ENCODE data around the gene R3HCC1L.

DNA sequence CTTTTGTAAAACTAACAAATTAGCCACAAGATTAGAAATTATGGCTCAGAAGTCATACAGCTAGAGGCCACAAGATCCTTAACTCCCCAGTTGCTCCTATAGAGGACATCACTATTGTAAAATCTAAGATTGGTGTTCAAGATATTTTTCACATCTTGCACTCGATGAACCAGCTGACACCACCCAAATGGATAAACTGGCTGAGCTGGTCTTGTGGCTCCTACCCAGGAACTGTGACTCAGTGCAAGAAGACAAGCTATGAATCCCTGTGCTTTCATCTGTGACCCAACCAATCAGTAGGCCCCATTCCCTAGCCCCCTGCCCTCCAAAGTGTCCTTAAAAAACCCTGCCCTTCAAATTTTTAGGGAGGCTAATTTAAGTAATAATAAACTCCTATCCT is 27.9 kb upstream of the R3HCC1L start:
- TF ChIP-seq POLR2A (IDR thresholded peaks at IDR 0.05) (no peak), CTCF (IDR thresholded peaks at IDR 0.05) (no peak), POLR2AphosphoS5 (IDR thresholded peaks at IDR 0.05) (no peak), EP300 (IDR thresholded peaks at IDR 0.05) (no peak)
